Occipital lobe (tissue), 2 donors: ENCODE measurements around the gene AFF3. TPM values are rescaled to one million over a fixed set of nuclear protein-coding genes. Genes with fewer than 3 reads are reported as not detected.

Experiments
- DNase-seq: peaks from one replicate; lab custom pipeline; 2025; lab: John Stamatoyannopoulos, UW
- total RNA-seq: library from RNA; depleted of rRNA; stranded (reverse); fragments of >200 nt; gene quantifications from one replicate; pipeline ENCODE4 v1.2.3, GENCODE V29; 2014

Gene AFF3
- total RNA-seq, 1 donor from 2014 or later = 105 TPM

- no peak for DNase-seq
Measured at GRCh38 chr2:100072503-100072902, 69.9 kb downstream of the AFF3 start.

- DNase-seq = no peak
Measured at GRCh38 chr2:100071335-100072043, 70.9 kb downstream of the AFF3 start.

- DNase-seq = no peak
Measured at GRCh38 chr2:100070078-100070477, 72.3 kb downstream of the AFF3 start.

- no peak for DNase-seq
Measured at GRCh38 chr2:100068395-100068794, 74.0 kb downstream of the AFF3 start.

- DNase-seq = no peak
Measured at GRCh38 chr2:100067784-100068183, 74.6 kb downstream of the AFF3 start.

- no peak for DNase-seq
Measured at GRCh38 chr2:100066856-100067255, 75.5 kb downstream of the AFF3 start.

- no peak for DNase-seq
Measured at GRCh38 chr2:100066246-100066645, 76.1 kb downstream of the AFF3 start.

GRCh38 chr2:100064592-100065428, 77.6 kb downstream of the AFF3 start:
- DNase-seq = no peak

GRCh38 chr2:100064165-100064564, 78.2 kb downstream of the AFF3 start:
- no peak for DNase-seq

GRCh38 chr2:100063459-100063953, 78.9 kb downstream of the AFF3 start:
- DNase-seq = no peak

GRCh38 chr2:100062336-100062735, 80.1 kb downstream of the AFF3 start:
- DNase-seq = no peak

GRCh38 chr2:100060875-100061274, 81.5 kb downstream of the AFF3 start:
- DNase-seq = no peak

GRCh38 chr2:100059638-100060037, 82.8 kb downstream of the AFF3 start:
- no peak for DNase-seq

GRCh38 chr2:100057901-100058261, 84.5 kb downstream of the AFF3 start:
- no peak for DNase-seq

GRCh38 chr2:100054426-100054825, 88.0 kb downstream of the AFF3 start:
- DNase-seq = no peak

- DNase-seq = no peak
Measured at GRCh38 chr2:100053087-100053885, 89.1 kb downstream of the AFF3 start.

GRCh38 chr2:100052650-100053049, 89.7 kb downstream of the AFF3 start:
- no peak for DNase-seq

GRCh38 chr2:100051253-100051652, 91.1 kb downstream of the AFF3 start:
- no peak for DNase-seq

GRCh38 chr2:100050685-100051084, 91.7 kb downstream of the AFF3 start:
- DNase-seq = no peak

GRCh38 chr2:100046961-100047947, 95.1 kb downstream of the AFF3 start:
- DNase-seq = no peak

GRCh38 chr2:100045000-100045399, 97.4 kb downstream of the AFF3 start:
- no peak for DNase-seq
